K562 (cell line): ENCODE measurements around the gene IDS. TPM values are rescaled to one million over a fixed set of nuclear protein-coding genes. Genes with fewer than 3 reads are reported as not detected.

ENCODE experiments used
- ATAC-seq: fragments of 200-7000 bp; cut with Tn5 transposase; 3 replicates; pipeline ENCODE4 v1.9.1; 2020; ENCODE audit warnings: moderate library complexity
- BruUV-seq: library from RNA; stranded (reverse); fragments of 400-500 nt; replicated peaks from 2 replicates; lab custom pipeline; 2021; lab: Mats Ljungman, UMichigan
- CTCF ChIA-PET: fragments of 300-600 bp; formaldehyde crosslinking; extraction: SDS; loops from one replicate; lab custom pipeline; 2021; ENCODE audit warnings: low intra/inter-chr PET ratio; lab: Yijun Ruan, JAX
- POLR2A ChIA-PET: fragments of 300-600, 350-650 bp; sonication (Branson Sonifier 250); formaldehyde crosslinking; extraction: SDS; loops from one replicate; lab custom pipeline; 2021; ENCODE audit warnings: antibody characterized with exemption, inconsistent platforms; lab: Yijun Ruan, JAX
- DNase-seq, 4 experiments: peaks; one replicate each; pipeline versions ENCODE4 v3.0.0 to v3.0.0-alpha.2; 2011 to 2018; ENCODE audit warnings: low spot score in 3 of 4, mixed read lengths in 3 of 4; ENCODE audit errors: extremely low read depth in 1 of 4
- FAIRE-seq: peaks from 2 replicates; lab custom pipeline; 2011; peaks lifted over from hg19 to GRCh38; lab: Jason Lieb, UNC
- H2AFZ ChIP-seq: 2 replicates; pipeline ENCODE4 v1.6.0; 2011; ENCODE audit warnings: low read depth, low read length, control low read depth, inconsistent platforms
- H3K27ac ChIP-seq: fragments of 200-600 bp; 3 replicates; pipeline ENCODE4 v1.8.0; 2011; ENCODE audit warnings: low read depth, mild to moderate bottlenecking, control low read depth, inconsistent platforms, low read length, moderate library complexity, mixed read lengths; ENCODE audit errors: extremely low read depth
- H3K27me3 ChIP-seq, 2 experiments: fragments of 300-600 bp in 1 of 2; 2 replicates in 1 of 2; 3 replicates in 1 of 2; pipeline versions ENCODE4 v1.6.0 to v1.8.0; 2011; ENCODE audit warnings: inconsistent platforms in 2 of 2, low read length in 2 of 2, mild to moderate bottlenecking in 1 of 2, mixed read lengths in 1 of 2, moderate library complexity in 1 of 2; ENCODE audit not compliant: control insufficient read depth in 2 of 2, insufficient read depth in 2 of 2
- H3K36me3 ChIP-seq: fragments of 300-600 bp; 3 replicates; pipeline ENCODE4 v1.8.0; 2011; ENCODE audit warnings: mild to moderate bottlenecking, low read length, inconsistent platforms; ENCODE audit not compliant: control insufficient read depth, insufficient read depth
- H3K4me1 ChIP-seq, 2 experiments: fragments of 200-600 bp in 1 of 2; replicated peaks in 1 of 2; 2 replicates in 1 of 2; 3 replicates in 1 of 2; pipeline versions ENCODE4 v1.5.1 to v1.8.0; 2011; ENCODE audit warnings: inconsistent platforms in 2 of 2, low read length in 2 of 2, mild to moderate bottlenecking in 1 of 2, mixed read lengths in 1 of 2, moderate library complexity in 1 of 2; ENCODE audit not compliant: control insufficient read depth in 2 of 2, insufficient read depth in 2 of 2
- H3K4me2 ChIP-seq: 2 replicates; pipeline ENCODE4 v1.6.1; 2011; ENCODE audit warnings: low read length, control low read depth, inconsistent platforms, mixed read lengths; ENCODE audit not compliant: insufficient read depth
- H3K4me3 ChIP-seq: fragments of 200-600 bp; sonication (generic), shearing (Covaris generic); 2 replicates; pipeline ENCODE4 v1.5.1; 2016; ENCODE audit warnings: control low read depth, inconsistent platforms
- H3K79me2 ChIP-seq: fragments of 200-600 bp; 3 replicates; pipeline ENCODE4 v1.8.0; 2011; ENCODE audit warnings: low read length, inconsistent platforms; ENCODE audit not compliant: control insufficient read depth, insufficient read depth
- H3K9ac ChIP-seq, 2 experiments: 2 replicates each; pipeline versions ENCODE4 v1.6.0 to v1.6.1; 2011; ENCODE audit warnings: low read depth in 2 of 2, low read length in 2 of 2, control low read depth in 1 of 2, inconsistent platforms in 1 of 2, mild to moderate bottlenecking in 1 of 2, mixed read lengths in 1 of 2; ENCODE audit not compliant: insufficient read depth in 1 of 2
- H3K9me1 ChIP-seq: one replicate; pipeline ENCODE4 v1.6.0; 2011; ENCODE audit warnings: inconsistent platforms, mild to moderate bottlenecking, low read length, moderate library complexity; ENCODE audit not compliant: control insufficient read depth, insufficient read depth
- H3K9me3 ChIP-seq: replicated peaks from 2 replicates; pipeline ENCODE4 v1.5.1; 2011; ENCODE audit warnings: low read depth, low read length, inconsistent platforms; ENCODE audit not compliant: control insufficient read depth, insufficient read depth
- H4K20me1 ChIP-seq: replicated peaks from 2 replicates; pipeline ENCODE4 v1.6.1; 2011; ENCODE audit warnings: low read length, inconsistent platforms, mixed read lengths; ENCODE audit not compliant: control insufficient read depth, insufficient read depth
- FOSL1 ChIP-seq: fragments of 200-800 bp; sonication (Bioruptor generic); conservative IDR thresholded peaks from 2 replicates; pipeline ENCODE4 v1.6.1; 2016; ENCODE audit warnings: missing genetic modification characterization, missing compliant biosample characterization
- HDGF ChIP-seq: fragments of 450-650 bp; IDR thresholded peaks from 2 replicates; pipeline ENCODE4 v1.6.1; 2016
- HIVEP1 ChIP-seq: fragments of 250-450 bp; sonication (Bioruptor Pico); IDR thresholded peaks from 2 replicates; pipeline ENCODE4 v1.4.0; 2020; ENCODE audit warnings: mild to moderate bottlenecking
- JUND ChIP-seq, 2 experiments: IDR thresholded peaks; 2 replicates in 1 of 2; 3 replicates in 1 of 2; pipeline ENCODE4 v1.6.1; 2011; ENCODE audit warnings: borderline replicate concordance in 2 of 2, low read depth in 2 of 2, low read length in 2 of 2, improper control_type of control experiment in 1 of 2, missing biosample characterization in 1 of 2, missing genetic modification characterization in 1 of 2, missing genetic modification reagents in 1 of 2
- MXI1 ChIP-seq: IDR thresholded peaks from 2 replicates; pipeline ENCODE4 v1.6.1; 2011; ENCODE audit warnings: low read depth, mild to moderate bottlenecking, improper control_type of control experiment, low read length
- SREBF2 ChIP-seq: sonication (generic); formaldehyde crosslinking; IDR thresholded peaks from 2 replicates; pipeline ENCODE4 v1.4.0; 2020; ENCODE audit warnings: mild to moderate bottlenecking, missing genetic modification reagents
- SRSF7 ChIP-seq: fragments of 200-400 bp; formaldehyde crosslinking; optimal IDR thresholded peaks from 2 replicates; pipeline ENCODE3; 2017; ENCODE audit warnings: mild to moderate bottlenecking, low read depth, low read length
- THAP7 ChIP-seq: fragments of 250-450 bp; sonication (Bioruptor Pico); IDR thresholded peaks from 2 replicates; pipeline ENCODE4 v1.5.0; 2021
- ZNF134 ChIP-seq: fragments of 250-450 bp; sonication (Bioruptor Pico); conservative IDR thresholded peaks from 2 replicates; pipeline ENCODE4 v1.4.0; 2020
- ZNF395 ChIP-seq: fragments of 200-800 bp; sonication (Bioruptor generic); IDR thresholded peaks from 2 replicates; pipeline ENCODE4 v1.6.1; 2017; ENCODE audit warnings: missing genetic modification characterization, missing compliant biosample characterization
- WGBS: fragments of 100-300 bp; shearing (Covaris generic); methylation state at CpG from one replicate; pipeline ENCODE4 v1.1.6; 2016; ENCODE audit warnings: low coverage, mixed read lengths; ENCODE audit not compliant: insufficient coverage; ENCODE audit errors: missing lambda C conversion rate; 5-methylcytosine and 5-hydroxymethylcytosine counted together
- in situ Hi-C: fragments of 300-500 bp; cut with MboI; formaldehyde crosslinking; loops from 4 replicates; pipeline ENCODE4 v1.15.0; 2018; ENCODE audit warnings: inconsistent platforms, mixed read lengths
- intact Hi-C: fragments of 100-400 bp; cut with micrococcal nuclease; formaldehyde crosslinking; loops from 2 replicates; pipeline ENCODE4 v1.14.2; 2022
- polyA plus RNA-seq, 8 experiments: library from polyadenylated mRNA; depleted of rRNA in 4 of 8; stranded (reverse) in 5 of 8; unstranded in 3 of 8; fragments of >200 nt; fragmentation: Nextera tagmentation in 2 of 8; fragmentation: Illumina TruSeq in 1 of 8; extraction: Ambion mirVana in 2 of 8; extraction: Trizol in 1 of 8; gene quantifications; 2 replicates each; pipeline versions ENCODE4 v1.2.1 to v1.2.3, GENCODE V29; 2011 to 2014; ENCODE audit warnings: inconsistent platforms in 1 of 8, missing spikeins in 1 of 8
- total RNA-seq, 7 experiments: library from RNA; depleted of rRNA in 6 of 7; stranded (reverse); fragments of >200 nt in 6 of 7; fragmentation: Illumina TruSeq in 2 of 7; extraction: Trizol in 2 of 7; gene quantifications; 2 replicates each; pipeline versions ENCODE4 v1.2.1 to v1.2.3, GENCODE V29; 2011 to 2021; ENCODE audit warnings: low replicate concordance in 1 of 7
- TF ChIP-seq, protein P1 (sequence below): fragments of 250-450 bp; sonication (Bioruptor Pico); IDR thresholded peaks from 2 replicates; pipeline ENCODE4 v1.8.0; 2021; ENCODE audit warnings: borderline replicate concordance, mild to moderate bottlenecking, moderate library complexity; ENCODE audit not compliant: poor library complexity, severe bottlenecking
- TF ChIP-seq, protein P2 (sequence below): fragments of 150-350 bp; IDR thresholded peaks from 2 replicates; pipeline ENCODE4 v1.6.1; 2014; ENCODE audit warnings: low read depth, mild to moderate bottlenecking, low read length, borderline replicate concordance
- TF ChIP-seq, protein P3 (sequence below), 3 experiments: IDR thresholded peaks in 2 of 3; conservative IDR thresholded peaks in 1 of 3; 2 replicates each; pipeline ENCODE4 v1.5.1; 2011 to 2012; ENCODE audit warnings: low read length in 3 of 3, mild to moderate bottlenecking in 3 of 3, control low read depth in 2 of 3, improper control_type of control experiment in 1 of 3, inconsistent platforms in 1 of 3, low read depth in 1 of 3, mixed read lengths in 1 of 3, moderate library complexity in 1 of 3; ENCODE audit not compliant: insufficient read depth in 2 of 3

Gene IDS
- total and polyA plus RNA-seq, 9 of the 15 experiments (the other 6 are each of a cell fraction or from before 2014, with no cell fraction given) = 2.0 to 18.6 (median 8.6) TPM

DNA sequence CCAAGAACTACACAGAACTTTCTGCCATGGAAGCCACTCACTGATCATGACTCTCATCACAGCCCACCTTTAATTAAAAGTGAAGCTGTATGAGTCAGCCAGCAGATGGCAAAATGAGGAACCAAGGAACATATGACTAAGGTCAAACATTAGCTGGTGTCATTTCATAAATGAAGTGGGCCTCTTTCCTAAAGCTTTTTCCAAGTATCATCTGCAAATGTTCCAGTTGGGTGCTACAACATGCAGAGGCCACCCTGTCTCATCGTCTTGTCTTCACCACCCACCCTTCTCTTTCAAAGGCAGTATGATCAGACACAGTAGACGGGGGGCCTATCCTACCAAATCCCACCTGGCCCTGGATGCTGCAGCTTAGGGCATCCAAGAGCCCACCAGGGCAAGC lies 26.5 kb upstream of the IDS start:
- BruUV-seq = no TSS peak
- Histone ChIP-seq H3K27ac (no peak overlapping the region), H3K4me2 (no peak overlapping the region), H3K79me2 (no peaks in the 10 kb centered on the region), H3K27me3 (no peaks in the 10 kb centered on the region), H3K4me1 (no peaks in the 10 kb centered on the region; a peak in 2 of 5 replicates), H2AFZ (no peak overlapping the region), H3K9me3 (no peaks in the 10 kb centered on the region), H3K4me3 (no peak overlapping the region), H3K9ac (no peak overlapping the region), H3K9me1 (no peaks in the 10 kb centered on the region), H4K20me1 (no peaks in the 10 kb centered on the region), H3K36me3 (no peaks in the 10 kb centered on the region)
- DNase-seq (no peak), ATAC-seq (no peak), FAIRE-seq (no peak)
- intact Hi-C loops (no loop called here), in situ Hi-C loops (loop anchor here (10.0 kb wide), 1 partner anchor 413 kb away; no protein-coding TSS in a partner anchor)
- no peak for TF ChIP-seq JUND (IDR thresholded peaks at IDR 0.05; ENCODE audit: borderline replicate concordance, low read depth, low read length)
- TF ChIP-seq JUND (tag; IDR thresholded peaks at IDR 0.05; ENCODE audit: borderline replicate concordance, low read depth, low read length) = peak; percentile 41; the same call in 1 of the 3 replicates
- TF ChIP-seq, protein P1, sequence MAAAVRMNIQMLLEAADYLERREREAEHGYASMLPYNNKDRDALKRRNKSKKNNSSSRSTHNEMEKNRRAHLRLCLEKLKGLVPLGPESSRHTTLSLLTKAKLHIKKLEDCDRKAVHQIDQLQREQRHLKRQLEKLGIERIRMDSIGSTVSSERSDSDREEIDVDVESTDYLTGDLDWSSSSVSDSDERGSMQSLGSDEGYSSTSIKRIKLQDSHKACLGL (CRISPR knock-in tag) = no peak
- 0 out of 2 replicates have a peak, but pooled peaks have one; percentile 57 for TF ChIP-seq ZNF134 (CRISPR knock-in tag)
- no peak for TF ChIP-seq SREBF2 (CRISPR knock-in tag)
- TF ChIP-seq, protein P2, sequence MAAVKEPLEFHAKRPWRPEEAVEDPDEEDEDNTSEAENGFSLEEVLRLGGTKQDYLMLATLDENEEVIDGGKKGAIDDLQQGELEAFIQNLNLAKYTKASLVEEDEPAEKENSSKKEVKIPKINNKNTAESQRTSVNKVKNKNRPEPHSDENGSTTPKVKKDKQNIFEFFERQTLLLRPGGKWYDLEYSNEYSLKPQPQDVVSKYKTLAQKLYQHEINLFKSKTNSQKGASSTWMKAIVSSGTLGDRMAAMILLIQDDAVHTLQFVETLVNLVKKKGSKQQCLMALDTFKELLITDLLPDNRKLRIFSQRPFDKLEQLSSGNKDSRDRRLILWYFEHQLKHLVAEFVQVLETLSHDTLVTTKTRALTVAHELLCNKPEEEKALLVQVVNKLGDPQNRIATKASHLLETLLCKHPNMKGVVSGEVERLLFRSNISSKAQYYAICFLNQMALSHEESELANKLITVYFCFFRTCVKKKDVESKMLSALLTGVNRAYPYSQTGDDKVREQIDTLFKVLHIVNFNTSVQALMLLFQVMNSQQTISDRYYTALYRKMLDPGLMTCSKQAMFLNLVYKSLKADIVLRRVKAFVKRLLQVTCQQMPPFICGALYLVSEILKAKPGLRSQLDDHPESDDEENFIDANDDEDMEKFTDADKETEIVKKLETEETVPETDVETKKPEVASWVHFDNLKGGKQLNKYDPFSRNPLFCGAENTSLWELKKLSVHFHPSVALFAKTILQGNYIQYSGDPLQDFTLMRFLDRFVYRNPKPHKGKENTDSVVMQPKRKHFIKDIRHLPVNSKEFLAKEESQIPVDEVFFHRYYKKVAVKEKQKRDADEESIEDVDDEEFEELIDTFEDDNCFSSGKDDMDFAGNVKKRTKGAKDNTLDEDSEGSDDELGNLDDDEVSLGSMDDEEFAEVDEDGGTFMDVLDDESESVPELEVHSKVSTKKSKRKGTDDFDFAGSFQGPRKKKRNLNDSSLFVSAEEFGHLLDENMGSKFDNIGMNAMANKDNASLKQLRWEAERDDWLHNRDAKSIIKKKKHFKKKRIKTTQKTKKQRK = no peak
- no peak for TF ChIP-seq SRSF7
- no peak for TF ChIP-seq MXI1
- TF ChIP-seq FOSL1 (tag) = peak; percentile 31; the same call in 1 of the 2 replicates
- TF ChIP-seq THAP7 = no peak
- TF ChIP-seq HDGF = no peak
- TF ChIP-seq, protein P3, sequence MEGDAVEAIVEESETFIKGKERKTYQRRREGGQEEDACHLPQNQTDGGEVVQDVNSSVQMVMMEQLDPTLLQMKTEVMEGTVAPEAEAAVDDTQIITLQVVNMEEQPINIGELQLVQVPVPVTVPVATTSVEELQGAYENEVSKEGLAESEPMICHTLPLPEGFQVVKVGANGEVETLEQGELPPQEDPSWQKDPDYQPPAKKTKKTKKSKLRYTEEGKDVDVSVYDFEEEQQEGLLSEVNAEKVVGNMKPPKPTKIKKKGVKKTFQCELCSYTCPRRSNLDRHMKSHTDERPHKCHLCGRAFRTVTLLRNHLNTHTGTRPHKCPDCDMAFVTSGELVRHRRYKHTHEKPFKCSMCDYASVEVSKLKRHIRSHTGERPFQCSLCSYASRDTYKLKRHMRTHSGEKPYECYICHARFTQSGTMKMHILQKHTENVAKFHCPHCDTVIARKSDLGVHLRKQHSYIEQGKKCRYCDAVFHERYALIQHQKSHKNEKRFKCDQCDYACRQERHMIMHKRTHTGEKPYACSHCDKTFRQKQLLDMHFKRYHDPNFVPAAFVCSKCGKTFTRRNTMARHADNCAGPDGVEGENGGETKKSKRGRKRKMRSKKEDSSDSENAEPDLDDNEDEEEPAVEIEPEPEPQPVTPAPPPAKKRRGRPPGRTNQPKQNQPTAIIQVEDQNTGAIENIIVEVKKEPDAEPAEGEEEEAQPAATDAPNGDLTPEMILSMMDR (IDR thresholded peaks at IDR 0.05 in 2 of 3, conservative IDR thresholded peaks at IDR 0.05 in 1 of 3; ENCODE audit: insufficient read depth in 2 of 3, low read depth in 1 of 3, low read length in 3 of 3) = peak in 1 of 3 experiments; percentile 7; a peak in 1 of 6 replicates
- TF ChIP-seq ZNF395 (CRISPR knock-in tag) = no peak
- TF ChIP-seq HIVEP1 (CRISPR knock-in tag) = no peak
- ChIA-PET CTCF (no interaction called here), POLR2A (no interaction called here)
- WGBS = 43% methylated on average over 2 of the region's 2 CpGs
